HG02798 (cell line): ENCODE measurements around the gene LRRC23.
"Not testable (repeated sequence)": the region's sequence is repeated elsewhere in the genome, so short reads cannot be mapped to it uniquely, and the experiment has no call there.

Experiments
- ATAC-seq: cut with Tn5 transposase; IDR thresholded peaks from one replicate; pipeline ENCODE4 v1.9.1; 2021; ENCODE audit warnings: mild to moderate bottlenecking; ENCODE audit not compliant: unreplicated experiment, poor library complexity

The LRRC23 gene

GRCh38 chr12:6872073-6873048, 32.3 kb upstream of the LRRC23 start:
- ATAC-seq = peak; percentile 21

DNA sequence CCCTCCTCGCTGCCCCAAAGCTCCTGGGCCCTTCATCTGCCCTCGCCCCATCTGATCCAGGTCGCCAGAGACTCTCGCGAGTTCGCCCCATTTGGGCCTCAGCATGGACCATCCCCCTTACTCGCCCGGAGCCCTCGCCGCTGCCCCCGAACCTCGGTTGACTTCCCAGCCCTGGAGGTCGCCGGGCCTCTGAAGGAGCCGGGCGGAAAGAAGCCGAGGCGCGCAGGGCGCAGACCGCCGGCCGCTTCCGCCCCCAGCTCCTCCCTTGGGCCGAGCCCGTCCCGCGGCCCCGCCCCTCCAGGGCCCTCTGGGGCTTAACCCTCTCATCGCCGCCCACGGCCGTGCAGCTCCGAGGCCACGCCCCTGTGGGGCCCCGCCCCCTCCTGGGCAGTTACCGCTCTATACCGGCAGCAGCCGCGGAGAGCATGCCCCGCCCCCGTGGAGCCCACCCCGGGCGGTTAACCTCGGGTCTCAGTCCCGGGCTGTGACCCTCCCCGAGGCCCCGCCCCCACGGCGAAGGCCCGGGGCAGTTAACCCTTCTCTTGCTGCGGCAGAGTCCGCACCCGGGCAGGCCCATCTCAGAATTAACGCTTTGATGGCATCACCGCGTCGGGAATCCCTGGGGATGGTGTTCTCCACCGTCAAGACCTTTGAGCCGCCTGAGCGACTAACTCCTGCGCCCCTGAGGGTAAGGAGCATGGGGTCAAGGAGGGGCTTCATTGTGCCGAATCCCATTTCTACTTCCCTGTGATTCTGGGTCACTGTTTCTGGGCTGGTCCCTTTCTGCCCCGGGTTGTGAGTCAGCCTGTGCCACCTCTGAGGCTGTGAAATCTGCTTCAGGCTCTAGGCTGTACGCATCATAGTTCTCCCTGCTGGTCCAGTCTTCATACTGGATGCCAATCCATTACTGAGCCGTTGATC, 31.3 kb upstream of the LRRC23 start, which contains the start of gene SPSB2:
Gene SPSB2 (minus strand): TSS at position 210 of the 921 bp plus-strand sequence. CDS start 402 bp downstream, outside the sequence.
- peak; percentile 81 for ATAC-seq

DNA sequence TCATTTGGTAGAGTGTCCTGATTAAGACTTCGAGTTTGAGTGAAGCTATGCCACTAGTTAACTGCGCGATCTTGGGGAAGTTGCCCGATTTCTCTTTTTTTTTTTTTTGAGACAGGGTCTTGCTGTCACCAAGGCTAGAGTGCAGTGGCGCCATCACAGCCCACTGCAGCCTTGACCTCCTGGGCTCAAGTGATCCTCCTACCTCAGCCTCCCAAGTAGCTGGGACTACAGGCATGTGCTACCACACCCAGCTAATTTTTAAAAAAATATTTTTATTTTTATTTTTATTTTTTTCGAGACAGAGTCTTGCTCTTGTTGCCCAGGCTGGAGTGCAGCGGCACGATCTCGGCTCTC, 30.6 kb upstream of the LRRC23 start:
- ATAC-seq = not testable (repeated sequence)

- ATAC-seq = not testable (repeated sequence)
These were observed 24.8 kb upstream of the LRRC23 start for GRCh38 chr12:6879824-6880223.

DNA sequence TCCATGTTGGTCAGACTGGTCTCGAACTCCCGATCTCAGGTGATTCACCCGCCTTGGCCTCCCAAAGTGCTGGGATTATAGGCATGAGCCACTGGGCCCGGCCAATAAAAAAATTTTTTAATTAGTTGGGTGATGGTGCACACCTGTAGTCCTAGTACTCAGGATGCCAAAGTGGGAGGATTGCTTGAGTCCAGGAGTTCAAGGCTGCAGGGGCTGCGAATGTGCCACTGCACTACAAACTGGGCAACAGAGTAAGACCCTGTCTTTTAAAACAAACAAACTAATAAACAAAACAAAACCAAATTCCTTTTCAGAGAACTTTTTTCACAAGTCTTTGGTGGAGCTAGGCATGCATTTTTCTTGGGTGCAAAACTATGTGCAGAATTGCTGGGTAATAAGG, 21.4 kb upstream of the LRRC23 start:
- no peak for ATAC-seq

GRCh38 chr12:6883683-6884082, 20.9 kb upstream of the LRRC23 start:
- ATAC-seq = no peak

- ATAC-seq = no peak
These were observed 20.1 kb upstream of the LRRC23 start for GRCh38 chr12:6884539-6884938.

GRCh38 chr12:6886206-6886999, 18.2 kb upstream of the LRRC23 start:
- ATAC-seq = not testable (repeated sequence)

DNA sequence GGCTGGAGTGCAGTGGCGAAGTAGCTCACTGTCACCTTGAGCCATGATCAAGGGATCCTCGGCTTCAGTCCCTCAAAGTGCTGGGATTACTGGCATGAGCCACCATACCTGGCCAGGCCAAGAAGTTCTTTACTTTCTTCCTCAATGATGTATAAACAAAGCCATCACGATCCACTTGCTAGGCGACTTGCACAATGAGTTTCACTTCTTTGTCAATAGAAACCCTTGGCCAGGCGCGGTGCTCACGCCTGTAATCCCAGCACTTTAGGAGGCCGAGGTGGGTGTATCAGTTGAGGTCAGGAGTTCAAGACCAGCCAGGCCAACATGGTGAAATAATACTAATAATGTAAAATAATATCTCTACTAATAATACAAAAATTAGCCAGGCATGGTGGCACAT, 17.2 kb upstream of the LRRC23 start:
- no peak for ATAC-seq

- ATAC-seq = no peak
These were observed 16.3 kb upstream of the LRRC23 start for GRCh38 chr12:6888360-6888759.

DNA sequence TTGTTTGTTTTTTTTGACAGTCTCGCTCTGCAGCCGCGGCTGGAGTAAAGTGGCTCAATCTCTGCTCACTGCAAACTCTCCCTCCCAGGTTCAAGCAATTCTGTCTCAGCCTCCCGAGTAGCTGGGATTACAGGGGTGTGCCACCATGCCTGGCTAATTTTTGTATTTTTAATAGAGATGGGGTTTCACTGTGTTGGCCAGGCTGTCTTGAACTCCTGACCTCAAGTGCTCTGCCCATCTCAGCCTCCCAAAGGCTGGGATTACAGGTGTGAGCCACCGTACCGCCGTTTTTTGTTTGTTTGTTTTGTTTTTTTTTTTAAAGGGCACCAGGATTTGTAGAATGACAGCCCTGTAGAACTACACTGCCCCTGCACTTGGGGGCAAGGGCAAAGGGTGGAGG, 15.8 kb upstream of the LRRC23 start:
- not testable (repeated sequence) for ATAC-seq

- not testable (repeated sequence) for ATAC-seq
These were observed 14.6 kb upstream of the LRRC23 start for GRCh38 chr12:6889775-6890573.

- ATAC-seq = peak; percentile 95
These were observed 13.6 kb upstream of the LRRC23 start for GRCh38 chr12:6890789-6891645.

DNA sequence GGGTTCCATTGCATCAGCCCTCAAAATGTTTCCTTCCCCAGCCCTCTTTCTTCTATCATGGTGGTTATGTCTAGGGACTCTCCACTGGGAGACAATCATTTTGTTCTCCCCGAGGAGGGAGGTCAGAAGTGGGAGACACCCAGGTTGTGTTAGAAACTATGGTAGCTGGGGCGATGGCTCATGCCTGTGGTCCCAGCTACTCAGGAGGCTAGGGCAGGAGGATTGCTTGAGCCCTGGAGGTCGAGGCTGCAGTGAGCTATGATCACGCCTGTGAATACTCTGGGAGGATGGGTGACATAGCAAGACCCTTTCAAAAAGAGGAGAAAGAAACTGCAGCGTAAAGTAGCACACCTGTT, 13.0 kb upstream of the LRRC23 start:
- ATAC-seq = no peak

DNA sequence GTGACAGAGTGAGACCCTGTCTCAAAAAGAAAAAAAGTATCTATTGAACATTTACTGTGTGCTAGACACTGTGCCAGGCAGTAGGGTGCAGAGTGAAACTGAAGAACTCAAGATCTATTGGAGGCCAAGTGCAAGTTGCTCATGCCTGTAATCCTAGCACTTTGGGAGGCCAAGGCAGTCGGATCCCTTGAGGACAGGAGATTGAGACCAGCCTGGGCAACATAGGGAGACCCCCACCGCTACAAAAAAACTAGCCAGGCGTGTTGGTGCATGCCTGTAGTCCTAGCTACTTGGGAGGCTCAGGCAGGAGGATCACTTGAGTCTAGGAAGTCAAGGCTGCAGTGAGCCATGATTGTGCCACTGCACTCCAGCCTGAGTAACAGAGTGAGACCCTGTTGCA, 11.9 kb upstream of the LRRC23 start:
- not testable (repeated sequence) for ATAC-seq

- no peak for ATAC-seq
These were observed 10.3 kb upstream of the LRRC23 start for GRCh38 chr12:6894321-6894720.

GRCh38 chr12:6896846-6897435, 7.7 kb upstream of the LRRC23 start:
- no peak for ATAC-seq

GRCh38 chr12:6899427-6899826, 5.2 kb upstream of the LRRC23 start:
- ATAC-seq = no peak
